ENCODE measurements around the gene VAV3.

DNA sequence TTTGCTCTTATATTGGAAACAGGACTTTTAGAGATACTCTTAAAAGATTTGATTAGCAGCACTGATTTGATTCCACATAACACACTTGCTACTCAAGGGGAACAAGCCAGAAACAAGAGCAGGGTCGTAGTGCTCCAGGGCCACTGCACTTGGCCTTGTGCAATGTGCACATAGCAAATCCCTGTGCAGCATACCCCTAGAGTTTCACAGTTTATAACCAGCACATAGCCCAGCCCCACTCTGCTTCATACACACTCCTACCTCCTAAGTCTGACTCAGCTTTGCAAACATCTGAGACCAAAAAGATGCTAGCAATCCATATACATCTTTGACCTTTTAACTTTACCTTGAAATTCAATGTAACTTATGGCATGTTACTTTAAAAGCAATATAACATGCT, 157.6 kb downstream of the VAV3 start:
- TF ChIP-seq, protein P1, sequence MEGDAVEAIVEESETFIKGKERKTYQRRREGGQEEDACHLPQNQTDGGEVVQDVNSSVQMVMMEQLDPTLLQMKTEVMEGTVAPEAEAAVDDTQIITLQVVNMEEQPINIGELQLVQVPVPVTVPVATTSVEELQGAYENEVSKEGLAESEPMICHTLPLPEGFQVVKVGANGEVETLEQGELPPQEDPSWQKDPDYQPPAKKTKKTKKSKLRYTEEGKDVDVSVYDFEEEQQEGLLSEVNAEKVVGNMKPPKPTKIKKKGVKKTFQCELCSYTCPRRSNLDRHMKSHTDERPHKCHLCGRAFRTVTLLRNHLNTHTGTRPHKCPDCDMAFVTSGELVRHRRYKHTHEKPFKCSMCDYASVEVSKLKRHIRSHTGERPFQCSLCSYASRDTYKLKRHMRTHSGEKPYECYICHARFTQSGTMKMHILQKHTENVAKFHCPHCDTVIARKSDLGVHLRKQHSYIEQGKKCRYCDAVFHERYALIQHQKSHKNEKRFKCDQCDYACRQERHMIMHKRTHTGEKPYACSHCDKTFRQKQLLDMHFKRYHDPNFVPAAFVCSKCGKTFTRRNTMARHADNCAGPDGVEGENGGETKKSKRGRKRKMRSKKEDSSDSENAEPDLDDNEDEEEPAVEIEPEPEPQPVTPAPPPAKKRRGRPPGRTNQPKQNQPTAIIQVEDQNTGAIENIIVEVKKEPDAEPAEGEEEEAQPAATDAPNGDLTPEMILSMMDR (IDR thresholded peaks at IDR 0.05): no peak
- no peak for TF ChIP-seq ZNF121 (CRISPR knock-in tag; IDR thresholded peaks at IDR 0.05)
- TF ChIP-seq TP53 (CRISPR knock-in tag; IDR thresholded peaks at IDR 0.05): no peak
- TF ChIP-seq, protein P2, sequence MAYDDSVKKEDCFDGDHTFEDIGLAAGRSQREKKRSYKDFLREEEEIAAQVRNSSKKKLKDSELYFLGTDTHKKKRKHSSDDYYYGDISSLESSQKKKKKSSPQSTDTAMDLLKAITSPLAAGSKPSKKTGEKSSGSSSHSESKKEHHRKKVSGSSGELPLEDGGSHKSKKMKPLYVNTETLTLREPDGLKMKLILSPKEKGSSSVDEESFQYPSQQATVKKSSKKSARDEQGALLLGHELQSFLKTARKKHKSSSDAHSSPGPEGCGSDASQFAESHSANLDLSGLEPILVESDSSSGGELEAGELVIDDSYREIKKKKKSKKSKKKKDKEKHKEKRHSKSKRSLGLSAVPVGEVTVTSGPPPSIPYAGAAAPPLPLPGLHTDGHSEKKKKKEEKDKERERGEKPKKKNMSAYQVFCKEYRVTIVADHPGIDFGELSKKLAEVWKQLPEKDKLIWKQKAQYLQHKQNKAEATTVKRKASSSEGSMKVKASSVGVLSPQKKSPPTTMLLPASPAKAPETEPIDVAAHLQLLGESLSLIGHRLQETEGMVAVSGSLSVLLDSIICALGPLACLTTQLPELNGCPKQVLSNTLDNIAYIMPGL (CRISPR knock-in tag; IDR thresholded peaks at IDR 0.05): no peak
- TF ChIP-seq, protein P3, sequence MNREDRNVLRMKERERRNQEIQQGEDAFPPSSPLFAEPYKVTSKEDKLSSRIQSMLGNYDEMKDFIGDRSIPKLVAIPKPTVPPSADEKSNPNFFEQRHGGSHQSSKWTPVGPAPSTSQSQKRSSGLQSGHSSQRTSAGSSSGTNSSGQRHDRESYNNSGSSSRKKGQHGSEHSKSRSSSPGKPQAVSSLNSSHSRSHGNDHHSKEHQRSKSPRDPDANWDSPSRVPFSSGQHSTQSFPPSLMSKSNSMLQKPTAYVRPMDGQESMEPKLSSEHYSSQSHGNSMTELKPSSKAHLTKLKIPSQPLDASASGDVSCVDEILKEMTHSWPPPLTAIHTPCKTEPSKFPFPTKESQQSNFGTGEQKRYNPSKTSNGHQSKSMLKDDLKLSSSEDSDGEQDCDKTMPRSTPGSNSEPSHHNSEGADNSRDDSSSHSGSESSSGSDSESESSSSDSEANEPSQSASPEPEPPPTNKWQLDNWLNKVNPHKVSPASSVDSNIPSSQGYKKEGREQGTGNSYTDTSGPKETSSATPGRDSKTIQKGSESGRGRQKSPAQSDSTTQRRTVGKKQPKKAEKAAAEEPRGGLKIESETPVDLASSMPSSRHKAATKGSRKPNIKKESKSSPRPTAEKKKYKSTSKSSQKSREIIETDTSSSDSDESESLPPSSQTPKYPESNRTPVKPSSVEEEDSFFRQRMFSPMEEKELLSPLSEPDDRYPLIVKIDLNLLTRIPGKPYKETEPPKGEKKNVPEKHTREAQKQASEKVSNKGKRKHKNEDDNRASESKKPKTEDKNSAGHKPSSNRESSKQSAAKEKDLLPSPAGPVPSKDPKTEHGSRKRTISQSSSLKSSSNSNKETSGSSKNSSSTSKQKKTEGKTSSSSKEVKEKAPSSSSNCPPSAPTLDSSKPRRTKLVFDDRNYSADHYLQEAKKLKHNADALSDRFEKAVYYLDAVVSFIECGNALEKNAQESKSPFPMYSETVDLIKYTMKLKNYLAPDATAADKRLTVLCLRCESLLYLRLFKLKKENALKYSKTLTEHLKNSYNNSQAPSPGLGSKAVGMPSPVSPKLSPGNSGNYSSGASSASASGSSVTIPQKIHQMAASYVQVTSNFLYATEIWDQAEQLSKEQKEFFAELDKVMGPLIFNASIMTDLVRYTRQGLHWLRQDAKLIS (CRISPR knock-in tag; IDR thresholded peaks at IDR 0.05; ENCODE audit: borderline replicate concordance): no peak
- TF ChIP-seq, protein P4, sequence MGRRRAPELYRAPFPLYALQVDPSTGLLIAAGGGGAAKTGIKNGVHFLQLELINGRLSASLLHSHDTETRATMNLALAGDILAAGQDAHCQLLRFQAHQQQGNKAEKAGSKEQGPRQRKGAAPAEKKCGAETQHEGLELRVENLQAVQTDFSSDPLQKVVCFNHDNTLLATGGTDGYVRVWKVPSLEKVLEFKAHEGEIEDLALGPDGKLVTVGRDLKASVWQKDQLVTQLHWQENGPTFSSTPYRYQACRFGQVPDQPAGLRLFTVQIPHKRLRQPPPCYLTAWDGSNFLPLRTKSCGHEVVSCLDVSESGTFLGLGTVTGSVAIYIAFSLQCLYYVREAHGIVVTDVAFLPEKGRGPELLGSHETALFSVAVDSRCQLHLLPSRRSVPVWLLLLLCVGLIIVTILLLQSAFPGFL (CRISPR knock-in tag; IDR thresholded peaks at IDR 0.05; ENCODE audit: borderline replicate concordance): no peak
- TF ChIP-seq ZBTB21 (CRISPR knock-in tag; IDR thresholded peaks at IDR 0.05; ENCODE audit: borderline replicate concordance): no peak
- TF ChIP-seq TEAD4 (CRISPR knock-in tag; IDR thresholded peaks at IDR 0.05): no peak

Data from WTC11 (cell line).